Stomach (tissue), 9 donors: ENCODE measurements around the gene ADORA3. TPM values are rescaled to one million over a fixed set of nuclear protein-coding genes. Genes with fewer than 3 reads are reported as not detected.

Experiments
- DNase-seq, 2 donors: peaks; one replicate each; pipeline versions ENCODE4 v3.0.0 to v3.0.0-alpha.2; 2013 to 2019
- H3K27ac ChIP-seq, 5 donors: fragments of 200-600 bp in 4 of 5; sonication (generic) in 4 of 5; one replicate each; pipeline ENCODE4 v1.5.1; 2013 to 2019; ENCODE audit warnings: mild to moderate bottlenecking in 1 of 5, moderate library complexity in 1 of 5
- H3K27me3 ChIP-seq, 3 donors: fragments of 200-600 bp; sonication (generic); one replicate each; pipeline ENCODE4 v1.5.1; 2017 to 2019; ENCODE audit warnings: mixed run types in 1 of 3
- H3K36me3 ChIP-seq, 4 donors: fragments of 200-600 bp; sonication (generic); 1 replicate in 3 of 4; 2 replicates in 1 of 4; pipeline ENCODE4 v1.5.1; 2016 to 2019
- H3K4me1 ChIP-seq, 4 donors: fragments of 200-600 bp; sonication (generic); one replicate each; pipeline ENCODE4 v1.5.1; 2016 to 2019
- H3K4me3 ChIP-seq, 4 donors: fragments of 200-600 bp; sonication (generic) in 3 of 4; one replicate each; pipeline ENCODE4 v1.5.1; 2016 to 2019; ENCODE audit warnings: mild to moderate bottlenecking in 1 of 4
- H3K9me3 ChIP-seq, 4 donors: fragments of 200-600 bp; sonication (generic); one replicate each; pipeline ENCODE4 v1.5.1; 2016 to 2019
- EP300 ChIP-seq: sonication (generic); formaldehyde crosslinking; IDR thresholded peaks from one replicate; pipeline ENCODE4 v1.6.1; 2017; ENCODE audit warnings: antibody characterized with exemption
- POLR2A ChIP-seq, 4 donors: fragments of 450-650 bp; IDR thresholded peaks; one replicate each; pipeline ENCODE4 v1.6.1; 2016; ENCODE audit warnings: antibody characterized with exemption in 4 of 4, control low read depth in 2 of 4, mild to moderate bottlenecking in 1 of 4, moderate library complexity in 1 of 4
- POLR2AphosphoS5 ChIP-seq, 3 donors: sonication (generic); formaldehyde crosslinking; IDR thresholded peaks; one replicate each; pipeline ENCODE4 v1.6.1; 2016; ENCODE audit warnings: antibody characterized with exemption in 3 of 3
- WGBS, 5 donors: extraction: QIAGEN DNeasy Blood & Tissue Kit in 3 of 5; methylation state at CpG; one replicate each; pipeline versions ENCODE4 v1.1.5 to v1.1.7; 2013 to 2018; 5-methylcytosine and 5-hydroxymethylcytosine counted together
- intact Hi-C: fragments of 100-400 bp; cut with DNase I; formaldehyde crosslinking; loops from one replicate; pipeline ENCODE4 v1.15.1; 2023; ENCODE audit warnings: low total_unique reads
- polyA plus RNA-seq, 3 donors: library from polyadenylated mRNA; stranded (reverse); fragments of 200-250 nt; gene quantifications; one replicate each; pipeline ENCODE4 v1.2.3, GENCODE V29; 2013
- total RNA-seq, 5 donors: library from RNA; depleted of rRNA; stranded (reverse); fragments of >200 nt; gene quantifications; one replicate each; pipeline versions ENCODE4 v1.1.0 to v1.2.3, GENCODE V29; 2014 to 2016
- TF ChIP-seq, protein P1 (sequence below), 7 experiments: fragments of 450-650 bp in 4 of 7; fragments of 200-600 bp in 3 of 7; sonication (generic) in 3 of 7; IDR thresholded peaks; one replicate each; pipeline ENCODE4 v1.5.1; 2016 to 2019; ENCODE audit warnings: antibody characterized with exemption in 7 of 7, control low read depth in 2 of 7, mild to moderate bottlenecking in 1 of 7
- donor health status: healthy with polysubstance abuse.
- donor health status: Bipolar disorder and iron deficiency.
- donor health status: healthy.

ADORA3 gene
- total and polyA plus RNA-seq, 8 donors = 0.29 to 44.3 (median 4.2) TPM

DNA sequence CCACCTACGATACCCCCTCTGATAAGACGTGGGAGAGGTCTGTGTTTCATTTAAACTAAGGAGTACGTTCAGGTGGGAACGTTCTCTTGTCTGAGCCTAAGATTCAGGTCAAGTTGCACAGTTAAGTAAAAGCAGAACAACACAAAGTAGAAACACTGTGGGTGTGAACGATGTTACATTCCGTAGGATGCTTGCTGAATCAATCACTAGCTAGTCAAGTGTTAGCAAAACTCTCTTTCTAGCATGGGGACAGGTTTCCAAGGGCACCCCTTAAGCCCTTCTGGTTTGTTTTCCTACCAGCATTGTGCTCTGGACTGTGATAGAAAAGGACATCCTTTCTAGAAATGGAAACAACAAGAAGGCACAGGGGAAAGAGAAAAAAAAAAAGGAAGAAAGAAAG lies 16.3 kb downstream of the ADORA3 start:
- DNase-seq = no peak
- Histone ChIP-seq H3K27ac (no peak overlapping the region), H3K27me3 (no peaks in the 10 kb centered on the region), H3K4me1 (peaks cover 0 to 9% (median under 1%) of the 10 kb centered on the region in 4 donors), H3K36me3 (no peaks in the 10 kb centered on the region), H3K4me3 (no peak overlapping the region), H3K9me3 (no peaks in the 10 kb centered on the region)
- intact Hi-C loops = loop anchor here (10.0 kb wide), 1 partner anchor 258 kb away; no protein-coding TSS in a partner anchor
- WGBS, 5 donors = 77 to 88% (median 82%) methylated on average over 6 of the region's 6 CpGs
- TF ChIP-seq, protein P1, sequence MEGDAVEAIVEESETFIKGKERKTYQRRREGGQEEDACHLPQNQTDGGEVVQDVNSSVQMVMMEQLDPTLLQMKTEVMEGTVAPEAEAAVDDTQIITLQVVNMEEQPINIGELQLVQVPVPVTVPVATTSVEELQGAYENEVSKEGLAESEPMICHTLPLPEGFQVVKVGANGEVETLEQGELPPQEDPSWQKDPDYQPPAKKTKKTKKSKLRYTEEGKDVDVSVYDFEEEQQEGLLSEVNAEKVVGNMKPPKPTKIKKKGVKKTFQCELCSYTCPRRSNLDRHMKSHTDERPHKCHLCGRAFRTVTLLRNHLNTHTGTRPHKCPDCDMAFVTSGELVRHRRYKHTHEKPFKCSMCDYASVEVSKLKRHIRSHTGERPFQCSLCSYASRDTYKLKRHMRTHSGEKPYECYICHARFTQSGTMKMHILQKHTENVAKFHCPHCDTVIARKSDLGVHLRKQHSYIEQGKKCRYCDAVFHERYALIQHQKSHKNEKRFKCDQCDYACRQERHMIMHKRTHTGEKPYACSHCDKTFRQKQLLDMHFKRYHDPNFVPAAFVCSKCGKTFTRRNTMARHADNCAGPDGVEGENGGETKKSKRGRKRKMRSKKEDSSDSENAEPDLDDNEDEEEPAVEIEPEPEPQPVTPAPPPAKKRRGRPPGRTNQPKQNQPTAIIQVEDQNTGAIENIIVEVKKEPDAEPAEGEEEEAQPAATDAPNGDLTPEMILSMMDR (IDR thresholded peaks at IDR 0.05) = no peak
- TF ChIP-seq EP300 (no peak), POLR2A (IDR thresholded peaks at IDR 0.05) (no peak), POLR2AphosphoS5 (IDR thresholded peaks at IDR 0.05) (no peak)

DNA sequence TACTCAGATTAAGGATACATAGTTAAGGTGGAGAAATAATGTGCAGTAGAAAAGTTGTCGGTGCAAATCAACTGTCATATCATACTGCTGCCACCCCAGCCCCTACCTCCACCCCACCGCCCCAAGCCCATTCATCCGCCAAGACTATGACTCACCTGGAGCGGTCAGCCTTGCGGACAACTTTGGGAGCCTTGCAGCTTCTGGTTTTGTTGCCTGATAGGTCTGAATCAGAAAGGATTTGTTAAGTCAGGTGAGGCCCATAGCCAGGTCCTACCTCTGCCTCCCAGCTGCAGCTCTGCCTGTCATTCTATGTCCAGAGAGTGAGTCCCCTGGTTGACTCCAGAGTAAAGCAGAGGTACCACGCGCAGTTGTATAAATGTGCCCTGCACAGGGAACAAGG lies 17.0 kb downstream of the ADORA3 start:
- 80 to 95% (median 92%) methylated on average over 4 to 7 of the region's 7 CpGs for WGBS, 5 donors
- Histone ChIP-seq H3K4me3 (no peak overlapping the region), H3K27ac (no peak overlapping the region), H3K27me3 (no peaks in the 10 kb centered on the region), H3K4me1 (peaks cover 0 to 16% (median 4%) of the 10 kb centered on the region in 4 donors), H3K36me3 (no peaks in the 10 kb centered on the region), H3K9me3 (no peaks in the 10 kb centered on the region)
- TF ChIP-seq EP300 (no peak), POLR2A (IDR thresholded peaks at IDR 0.05) (no peak), POLR2AphosphoS5 (IDR thresholded peaks at IDR 0.05) (no peak)
- TF ChIP-seq, protein P1 (IDR thresholded peaks at IDR 0.05) = no peak
- intact Hi-C loops = loop anchor here (10.0 kb wide), 1 partner anchor 258 kb away; no protein-coding TSS in a partner anchor
- DNase-seq = no peak

DNA sequence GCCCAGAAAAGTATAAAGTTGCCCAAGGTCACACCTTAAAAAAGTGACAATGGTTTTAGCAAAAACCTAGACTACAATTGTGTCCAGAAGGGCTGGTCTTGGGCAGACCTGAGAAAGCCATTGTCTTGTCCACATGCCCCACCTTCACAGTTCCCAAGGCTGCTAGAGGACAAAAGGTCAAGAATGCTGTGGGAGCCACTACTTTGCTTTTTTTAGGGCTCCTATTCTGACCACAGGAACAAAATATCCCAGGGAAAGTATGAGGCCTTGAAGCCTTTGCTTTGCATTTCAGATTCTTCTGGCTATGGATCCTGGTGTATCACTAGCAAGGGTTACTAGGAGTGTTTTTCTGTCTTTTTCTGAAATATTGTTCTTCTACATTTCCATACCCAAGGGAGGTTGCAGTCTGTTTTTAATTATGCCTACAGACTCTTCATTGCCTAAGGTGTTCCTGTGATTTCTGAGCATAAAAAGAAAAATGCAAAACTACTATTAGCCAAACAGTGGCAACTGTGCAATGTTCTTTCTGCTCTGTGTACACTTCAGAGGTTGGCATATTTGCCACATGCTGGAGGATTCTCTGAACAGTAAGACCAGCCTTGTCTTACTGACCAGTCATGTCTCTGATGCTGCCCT lies 18.9 kb downstream of the ADORA3 start:
- Histone ChIP-seq H3K27me3 (no peaks in the 10 kb centered on the region), H3K4me3 (no peak overlapping the region), H3K36me3 (no peaks in the 10 kb centered on the region), H3K9me3 (no peaks in the 10 kb centered on the region), H3K4me1 (peaks cover 0 to 24% (median 5%) of the 10 kb centered on the region in 4 donors), H3K27ac (no peak overlapping the region)
- DNase-seq = no peak
- no peak for TF ChIP-seq POLR2AphosphoS5 (IDR thresholded peaks at IDR 0.05)
- TF ChIP-seq EP300 = no peak
- TF ChIP-seq, protein P1 (IDR thresholded peaks at IDR 0.05) = no peak
- TF ChIP-seq POLR2A (IDR thresholded peaks at IDR 0.05) = no peak
- intact Hi-C loops = loop anchor here (10.0 kb wide), 1 partner anchor 260 kb away; no protein-coding TSS in a partner anchor

DNA sequence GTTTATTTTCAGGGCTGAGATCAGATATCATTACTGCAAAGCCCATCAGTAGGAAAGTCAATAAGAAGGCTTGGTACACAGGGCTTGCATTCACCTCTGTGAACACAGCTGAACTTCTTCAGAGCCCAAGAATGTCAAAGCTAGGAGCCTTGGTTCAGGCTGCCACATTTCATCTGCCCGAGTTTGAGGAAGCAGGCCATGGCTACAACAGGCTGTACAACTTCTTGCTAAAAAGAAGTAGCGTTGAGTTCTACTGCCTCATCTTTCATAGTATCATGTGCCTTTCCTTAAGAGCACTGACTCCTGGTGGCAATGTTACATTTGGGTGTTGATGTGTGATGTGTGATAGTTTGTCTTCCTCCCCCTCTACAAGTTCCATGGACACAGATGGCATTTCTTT lies 19.6 kb downstream of the ADORA3 start:
- no peaks in the 10 kb centered on the region for H3K9me3 ChIP-seq
- 59 to 100% (median 79%) methylated on average over 1 to 2 of the region's 2 CpGs for WGBS, 5 donors
- no peak for DNase-seq
- no peak overlapping the region for H3K4me3 ChIP-seq
- no peak for TF ChIP-seq POLR2AphosphoS5 (IDR thresholded peaks at IDR 0.05)
- TF ChIP-seq, protein P1 (IDR thresholded peaks at IDR 0.05) = no peak
- no peak for TF ChIP-seq POLR2A (IDR thresholded peaks at IDR 0.05)
- TF ChIP-seq EP300 = no peak
- H3K4me1 ChIP-seq = peaks cover 0 to 24% (median 5%) of the 10 kb centered on the region in 4 donors
- H3K36me3 ChIP-seq = no peaks in the 10 kb centered on the region
- H3K27me3 ChIP-seq = no peaks in the 10 kb centered on the region
- no peak overlapping the region for H3K27ac ChIP-seq
- intact Hi-C loops = loop anchor here (10.0 kb wide), 1 partner anchor 261 kb away; no protein-coding TSS in a partner anchor
